Mesendoderm (in vitro differentiated cells): ENCODE data around the gene CGB5.
"Not testable (repeated sequence)": the region's sequence is repeated elsewhere in the genome, so short reads cannot be mapped to it uniquely, and the experiment has no call there.

Source experiments
- DNase-seq: peaks from one replicate; pipeline ENCODE4 v3.0.0; 2013
- H2AK5ac ChIP-seq: 2 replicates; pipeline ENCODE4 v1.6.1; 2013; ENCODE audit warnings: low read length, inconsistent platforms
- H2BK120ac ChIP-seq: 2 replicates; pipeline ENCODE4 v1.6.1; 2013; ENCODE audit warnings: low read depth, mild to moderate bottlenecking, low read length, moderate library complexity, mixed read lengths
- H2BK15ac ChIP-seq: replicated peaks from 2 replicates; pipeline ENCODE4 v1.6.1; 2013; ENCODE audit warnings: low read depth, mild to moderate bottlenecking, moderate library complexity
- H2BK5ac ChIP-seq: 2 replicates; pipeline ENCODE4 v1.6.1; 2013; ENCODE audit warnings: low read length, inconsistent platforms
- H3K18ac ChIP-seq: 2 replicates; pipeline ENCODE4 v1.6.1; 2013; ENCODE audit warnings: mild to moderate bottlenecking, low read length, mixed read lengths
- H3K23ac ChIP-seq: one replicate; pipeline ENCODE4 v1.6.1; 2013; ENCODE audit warnings: low read length
- H3K27ac ChIP-seq: 2 replicates; pipeline ENCODE4 v1.5.1; 2013; ENCODE audit warnings: low read depth, mild to moderate bottlenecking, inconsistent platforms, low read length, moderate library complexity
- H3K27me3 ChIP-seq: 2 replicates; pipeline ENCODE4 v1.6.1; 2013; ENCODE audit warnings: low read length, control low read depth, mild to moderate bottlenecking, inconsistent platforms; ENCODE audit not compliant: insufficient read depth, poor library complexity
- H3K36me3 ChIP-seq: 2 replicates; pipeline ENCODE4 v1.6.1; 2013; ENCODE audit warnings: low read length, inconsistent platforms; ENCODE audit not compliant: control insufficient read depth, insufficient read depth
- H3K4ac ChIP-seq: one replicate; pipeline ENCODE4 v1.6.1; 2013; ENCODE audit warnings: low read depth, mild to moderate bottlenecking, low read length, moderate library complexity
- H3K4me1 ChIP-seq: 2 replicates; pipeline ENCODE4 v1.6.1; 2013; ENCODE audit warnings: low read depth, low read length, inconsistent platforms; ENCODE audit not compliant: control insufficient read depth
- H3K4me2 ChIP-seq: 2 replicates; pipeline ENCODE4 v1.6.1; 2013; ENCODE audit warnings: low read length
- H3K4me3 ChIP-seq: 2 replicates; pipeline ENCODE4 v1.5.1; 2013; ENCODE audit warnings: mild to moderate bottlenecking, low read length
- H3K56ac ChIP-seq: one replicate; pipeline ENCODE4 v1.6.1; 2013; ENCODE audit warnings: low read length
- H3K79me1 ChIP-seq: 2 replicates; pipeline ENCODE4 v1.6.1; 2013; ENCODE audit warnings: low read length, inconsistent platforms
- H3K79me2 ChIP-seq: 2 replicates; pipeline ENCODE4 v1.6.1; 2013; ENCODE audit warnings: mild to moderate bottlenecking, low read length; ENCODE audit not compliant: control insufficient read depth, insufficient read depth
- H3K9ac ChIP-seq: 2 replicates; pipeline ENCODE4 v1.6.1; 2013; ENCODE audit warnings: low read length, inconsistent platforms
- H4K5ac ChIP-seq: one replicate; pipeline ENCODE4 v1.6.1; 2013; ENCODE audit warnings: low read length
- H4K8ac ChIP-seq: one replicate; pipeline ENCODE4 v1.6.1; 2013; ENCODE audit warnings: low read depth, mild to moderate bottlenecking, control low read depth, low read length, moderate library complexity
- WGBS: extraction: QIAGEN DNeasy Blood & Tissue Kit; methylation state at CpG from one replicate; pipeline ENCODE4 v1.1.7; 2013; ENCODE audit warnings: low lambda C conversion rate, missing lambda C conversion rate; ENCODE audit not compliant: insufficient coverage; ENCODE audit errors: extremely low coverage; 5-methylcytosine and 5-hydroxymethylcytosine counted together

The CGB5 gene

DNA sequence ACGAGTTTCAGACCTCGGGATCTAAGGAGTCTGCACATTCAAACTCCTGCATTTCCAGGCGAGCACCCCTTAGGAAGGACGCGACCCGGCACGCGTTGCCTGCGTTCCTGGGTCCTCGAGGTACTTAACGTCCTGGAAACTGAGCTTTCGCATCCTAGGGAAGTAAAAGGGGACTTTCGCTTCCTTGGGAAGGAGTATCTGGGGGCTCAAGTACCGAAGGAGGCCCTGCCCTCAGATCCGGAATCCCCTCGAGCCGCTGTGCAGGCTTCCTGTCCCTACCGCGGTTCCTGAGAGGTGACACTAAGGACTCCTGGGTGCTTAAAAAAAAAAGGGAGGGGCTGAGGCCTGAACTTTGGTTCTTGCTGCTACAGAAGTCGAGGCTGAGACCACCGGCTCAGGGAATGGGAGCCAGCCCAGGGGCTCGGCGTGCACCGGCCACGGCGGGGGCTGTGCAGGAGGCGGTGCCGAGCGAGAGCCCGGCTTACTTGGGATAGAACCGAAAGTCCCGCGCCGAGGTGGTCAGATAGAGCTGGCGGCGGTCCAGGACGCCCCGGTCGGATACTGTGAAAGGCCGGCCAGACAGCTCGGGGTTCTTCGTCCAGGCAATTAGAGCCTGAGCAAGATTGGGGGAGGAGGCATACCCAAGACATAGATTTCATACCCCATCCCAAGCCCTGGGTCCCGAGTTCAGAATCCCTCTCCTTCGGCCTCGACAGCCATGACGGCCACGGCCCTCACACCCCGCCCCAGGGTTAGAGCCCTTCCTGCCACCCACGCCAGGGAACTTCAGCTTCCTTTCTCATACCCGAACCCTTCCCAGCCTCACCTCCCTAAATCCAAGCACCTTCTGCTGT is 25.0 kb upstream of the CGB5 start:
- H3K4ac ChIP-seq, H3K18ac ChIP-seq, H3K79me1 ChIP-seq, H4K8ac ChIP-seq, H4K5ac ChIP-seq, H3K4me3 ChIP-seq, H2BK120ac ChIP-seq, H3K23ac ChIP-seq, H2AK5ac ChIP-seq, H3K27ac ChIP-seq, H2BK5ac ChIP-seq, DNase-seq, H3K36me3 ChIP-seq, H3K4me1 ChIP-seq, H3K27me3 ChIP-seq, H3K4me2 ChIP-seq, H2BK15ac ChIP-seq, H3K79me2 ChIP-seq: not testable (repeated sequence)
- Histone ChIP-seq H3K9ac (peak overlapping the region; percentile 57), H3K56ac (peak overlapping the region; percentile 60)
- WGBS: no CpG with 5 or more reads among the region's 50 CpGs

DNA sequence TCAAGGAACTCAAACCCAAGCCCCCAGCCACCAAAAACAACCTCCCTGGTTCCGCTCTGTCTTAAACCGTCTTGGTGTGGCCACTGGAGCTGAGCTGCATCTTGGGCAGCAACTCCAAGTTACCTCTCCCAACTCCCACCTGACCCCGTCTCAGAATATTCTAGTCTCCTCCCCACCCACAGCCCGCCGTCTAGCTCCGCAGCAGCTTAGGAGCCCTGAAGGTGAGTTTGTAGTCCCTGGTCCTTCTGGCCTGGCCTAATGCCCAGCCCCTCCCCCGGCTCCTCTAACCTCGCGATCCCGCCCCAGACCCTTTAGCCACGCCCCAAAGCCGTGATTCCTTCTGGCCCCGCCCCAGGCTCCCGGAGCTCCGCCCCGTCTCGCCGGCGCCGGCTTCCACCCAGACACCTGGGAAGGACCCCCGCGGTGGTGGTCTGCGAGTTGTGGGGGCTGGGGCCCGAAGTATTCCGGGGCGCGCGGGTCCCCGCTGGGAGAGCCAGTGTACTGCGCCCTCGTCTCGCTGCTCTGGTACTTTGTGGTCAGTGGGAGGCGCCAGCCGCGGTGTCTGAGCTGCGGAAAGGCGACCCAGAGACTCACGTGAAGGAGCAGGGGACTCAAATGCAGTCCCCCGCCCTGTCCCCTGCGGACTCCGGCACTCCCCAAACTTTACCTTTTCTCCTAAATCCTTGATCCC is 24.3 kb upstream of the CGB5 start:
- H3K4me1 ChIP-seq: no peaks in the 10 kb centered on the region
- H3K79me1 ChIP-seq: no peaks in the 10 kb centered on the region
- H3K4ac ChIP-seq: no peak overlapping the region
- no peak overlapping the region for H2BK5ac ChIP-seq
- no peaks in the 10 kb centered on the region for H3K27me3 ChIP-seq
- no peak overlapping the region for H2BK15ac ChIP-seq
- H2AK5ac ChIP-seq: no peak overlapping the region
- H3K56ac ChIP-seq: peak overlapping the region; percentile 42
- H3K4me2 ChIP-seq: no peak overlapping the region
- H3K4me3 ChIP-seq: no peak overlapping the region
- H4K8ac ChIP-seq: no peak overlapping the region
- no peak overlapping the region for H3K18ac ChIP-seq
- no peak overlapping the region for H2BK120ac ChIP-seq
- no peaks in the 10 kb centered on the region for H3K36me3 ChIP-seq
- no CpG with 5 or more reads among the region's 41 CpGs for WGBS
- DNase-seq: peak; percentile 57
- no peak overlapping the region for H3K23ac ChIP-seq
- no peak overlapping the region for H4K5ac ChIP-seq
- no peak overlapping the region for H3K9ac ChIP-seq
- no peaks in the 10 kb centered on the region for H3K79me2 ChIP-seq
- no peak overlapping the region for H3K27ac ChIP-seq

DNA sequence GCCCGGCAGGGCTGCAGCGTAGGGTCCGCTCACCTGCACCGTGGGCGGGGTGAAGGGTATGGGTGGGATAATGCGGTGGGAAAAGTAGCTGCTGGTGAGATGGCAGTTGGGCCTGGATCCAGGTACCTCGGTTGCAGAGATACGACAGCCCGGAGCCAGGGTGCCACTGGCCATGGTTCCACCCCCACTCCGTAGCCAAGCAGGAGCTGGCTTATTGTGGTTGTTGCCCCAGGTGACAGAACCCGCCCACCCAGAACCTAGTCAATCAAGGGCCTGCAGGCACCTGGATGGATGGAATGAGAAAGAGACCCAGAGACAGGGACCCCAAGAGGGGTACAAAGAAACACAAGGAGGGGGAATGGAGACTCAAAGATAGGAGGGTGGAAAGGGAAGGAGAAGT is 23.3 kb upstream of the CGB5 start:
- no peak overlapping the region for H2BK15ac ChIP-seq
- no peaks in the 10 kb centered on the region for H3K27me3 ChIP-seq
- peak; percentile 53 for DNase-seq
- H3K36me3 ChIP-seq: no peaks in the 10 kb centered on the region
- no peak overlapping the region for H3K9ac ChIP-seq
- H3K23ac ChIP-seq: no peak overlapping the region
- no peak overlapping the region for H3K56ac ChIP-seq
- no peak overlapping the region for H3K4me3 ChIP-seq
- H3K79me2 ChIP-seq: no peaks in the 10 kb centered on the region
- no peaks in the 10 kb centered on the region for H3K79me1 ChIP-seq
- no peak overlapping the region for H3K18ac ChIP-seq
- no peak overlapping the region for H3K4ac ChIP-seq
- H3K27ac ChIP-seq: no peak overlapping the region
- H3K4me1 ChIP-seq: no peaks in the 10 kb centered on the region
- no peak overlapping the region for H3K4me2 ChIP-seq
- no peak overlapping the region for H2BK120ac ChIP-seq
- no peak overlapping the region for H4K8ac ChIP-seq
- no peak overlapping the region for H2AK5ac ChIP-seq
- H2BK5ac ChIP-seq: no peak overlapping the region
- WGBS: no CpG with 5 or more reads among the region's 11 CpGs
- H4K5ac ChIP-seq: no peak overlapping the region

- Histone ChIP-seq H2AK5ac (no peak overlapping the region), H4K8ac (no peak overlapping the region), H3K23ac (no peak overlapping the region), H3K56ac (no peak overlapping the region), H3K9ac (no peak overlapping the region), H3K4ac (no peak overlapping the region), H3K27me3 (no peaks in the 10 kb centered on the region), H3K18ac (no peak overlapping the region), H3K36me3 (no peaks in the 10 kb centered on the region), H3K4me2 (no peak overlapping the region), H3K27ac (no peak overlapping the region), H2BK15ac (no peak overlapping the region), H3K4me1 (no peaks in the 10 kb centered on the region), H3K4me3 (no peak overlapping the region), H3K79me1 (no peaks in the 10 kb centered on the region), H3K79me2 (no peaks in the 10 kb centered on the region), H2BK120ac (no peak overlapping the region), H4K5ac (no peak overlapping the region), H2BK5ac (no peak overlapping the region)
- no peak for DNase-seq
- no CpG with 5 or more reads among the region's 16 CpGs for WGBS
Measured at GRCh38 chr19:49020931-49021895, 22.4 kb upstream of the CGB5 start.

DNA sequence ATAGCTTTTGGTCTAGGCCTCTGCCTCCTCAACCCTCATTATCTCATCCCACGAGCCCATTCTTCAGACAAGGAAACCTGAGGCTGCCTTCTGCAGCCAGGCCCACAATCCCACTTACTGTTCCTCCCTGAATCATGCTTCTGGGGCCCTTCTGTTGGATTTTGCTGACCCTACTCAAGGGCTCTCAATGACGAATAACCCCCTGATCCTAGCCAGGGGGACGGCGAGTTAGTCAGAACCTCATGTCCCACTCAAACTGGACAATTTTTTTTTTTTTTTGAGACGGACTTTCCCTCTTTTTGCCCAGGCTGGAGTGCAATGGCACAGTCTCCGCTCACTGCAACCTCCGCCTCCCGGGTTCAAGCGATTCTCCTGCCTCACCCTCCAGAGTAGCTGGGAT is 21.5 kb upstream of the CGB5 start:
- Histone ChIP-seq H3K27me3 (no peaks in the 10 kb centered on the region), H2AK5ac (no peak overlapping the region), H3K79me1 (no peaks in the 10 kb centered on the region), H3K27ac (no peak overlapping the region), H3K9ac (no peak overlapping the region), H4K5ac (no peak overlapping the region), H3K18ac (no peak overlapping the region), H4K8ac (no peak overlapping the region), H3K56ac (no peak overlapping the region), H3K79me2 (no peaks in the 10 kb centered on the region), H3K4me3 (no peak overlapping the region), H2BK15ac (no peak overlapping the region), H3K36me3 (no peaks in the 10 kb centered on the region), H3K4ac (no peak overlapping the region), H3K4me1 (no peaks in the 10 kb centered on the region), H2BK5ac (no peak overlapping the region), H3K4me2 (no peak overlapping the region), H3K23ac (no peak overlapping the region), H2BK120ac (no peak overlapping the region)
- no peak for DNase-seq
- no CpG with 5 or more reads among the region's 9 CpGs for WGBS
